OCI-LY3 (cell line): ENCODE measurements around the gene SSRP1.

Experiments used
- EZH2phosphoT487 ChIP-seq: fragments of 200-600 bp; shearing (Covaris generic); IDR thresholded peaks from 2 replicates; pipeline ENCODE4 v1.6.1; 2018; ENCODE audit warnings: antibody characterized with exemption, mixed run types, low read depth
- TF ChIP-seq, protein P1 (sequence below): fragments of 200-600, 300-600 bp; sonication (generic); IDR thresholded peaks from 2 replicates; pipeline ENCODE4 v1.5.1; 2014; ENCODE audit warnings: antibody characterized with exemption, low read length, low read depth

DNA sequence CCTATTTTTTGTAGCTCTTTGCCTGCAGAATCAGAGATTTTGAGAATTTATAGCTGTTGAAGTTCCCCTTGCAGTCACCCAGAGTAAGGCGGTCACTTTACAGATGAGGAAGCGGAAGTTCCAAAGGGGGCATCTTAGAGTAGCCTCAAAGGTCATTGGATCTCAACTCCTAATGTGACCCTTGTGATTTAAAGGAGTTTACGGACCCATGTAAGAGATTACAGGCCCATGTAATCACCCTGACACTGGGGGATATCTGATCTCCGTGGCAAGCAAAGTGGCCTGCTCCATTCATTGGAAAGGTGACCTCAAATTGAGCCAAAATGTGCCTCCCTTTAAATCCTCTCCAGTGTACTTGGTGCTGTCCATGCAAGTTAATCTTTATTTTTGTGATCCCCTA, 18.2 kb upstream of the SSRP1 start:
- TF ChIP-seq, protein P1, sequence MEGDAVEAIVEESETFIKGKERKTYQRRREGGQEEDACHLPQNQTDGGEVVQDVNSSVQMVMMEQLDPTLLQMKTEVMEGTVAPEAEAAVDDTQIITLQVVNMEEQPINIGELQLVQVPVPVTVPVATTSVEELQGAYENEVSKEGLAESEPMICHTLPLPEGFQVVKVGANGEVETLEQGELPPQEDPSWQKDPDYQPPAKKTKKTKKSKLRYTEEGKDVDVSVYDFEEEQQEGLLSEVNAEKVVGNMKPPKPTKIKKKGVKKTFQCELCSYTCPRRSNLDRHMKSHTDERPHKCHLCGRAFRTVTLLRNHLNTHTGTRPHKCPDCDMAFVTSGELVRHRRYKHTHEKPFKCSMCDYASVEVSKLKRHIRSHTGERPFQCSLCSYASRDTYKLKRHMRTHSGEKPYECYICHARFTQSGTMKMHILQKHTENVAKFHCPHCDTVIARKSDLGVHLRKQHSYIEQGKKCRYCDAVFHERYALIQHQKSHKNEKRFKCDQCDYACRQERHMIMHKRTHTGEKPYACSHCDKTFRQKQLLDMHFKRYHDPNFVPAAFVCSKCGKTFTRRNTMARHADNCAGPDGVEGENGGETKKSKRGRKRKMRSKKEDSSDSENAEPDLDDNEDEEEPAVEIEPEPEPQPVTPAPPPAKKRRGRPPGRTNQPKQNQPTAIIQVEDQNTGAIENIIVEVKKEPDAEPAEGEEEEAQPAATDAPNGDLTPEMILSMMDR: no peak
- no peak for TF ChIP-seq EZH2phosphoT487
